ENCODE measurements around the gene CLEC7A. TPM values are rescaled to one million over a fixed set of nuclear protein-coding genes. Genes with fewer than 3 reads are reported as not detected.

CLEC7A gene
- total and polyA plus RNA-seq, 4 donors = 16.8 to 50.8 (median 31.9) TPM

DNA sequence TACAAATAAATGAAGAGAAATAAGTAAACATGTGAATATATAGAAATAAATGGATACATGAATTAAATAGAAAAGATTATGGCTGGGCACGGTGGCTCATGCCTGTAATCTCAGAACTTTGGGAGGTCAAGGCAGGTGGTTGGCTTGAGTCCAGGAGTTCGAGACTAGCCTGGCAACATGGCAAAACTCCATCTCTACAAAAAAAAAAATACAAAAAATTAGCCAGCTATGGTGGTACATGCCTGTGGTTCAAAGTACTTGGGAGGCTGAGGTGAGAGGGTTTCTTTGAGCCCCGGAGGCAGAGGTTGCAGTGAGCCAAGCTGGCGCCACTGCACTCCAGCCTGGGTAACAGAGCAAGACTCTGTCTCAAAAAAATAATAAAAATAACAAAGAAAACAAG, 5.1 kb upstream of the CLEC7A start:
- TF ChIP-seq, protein P1, sequence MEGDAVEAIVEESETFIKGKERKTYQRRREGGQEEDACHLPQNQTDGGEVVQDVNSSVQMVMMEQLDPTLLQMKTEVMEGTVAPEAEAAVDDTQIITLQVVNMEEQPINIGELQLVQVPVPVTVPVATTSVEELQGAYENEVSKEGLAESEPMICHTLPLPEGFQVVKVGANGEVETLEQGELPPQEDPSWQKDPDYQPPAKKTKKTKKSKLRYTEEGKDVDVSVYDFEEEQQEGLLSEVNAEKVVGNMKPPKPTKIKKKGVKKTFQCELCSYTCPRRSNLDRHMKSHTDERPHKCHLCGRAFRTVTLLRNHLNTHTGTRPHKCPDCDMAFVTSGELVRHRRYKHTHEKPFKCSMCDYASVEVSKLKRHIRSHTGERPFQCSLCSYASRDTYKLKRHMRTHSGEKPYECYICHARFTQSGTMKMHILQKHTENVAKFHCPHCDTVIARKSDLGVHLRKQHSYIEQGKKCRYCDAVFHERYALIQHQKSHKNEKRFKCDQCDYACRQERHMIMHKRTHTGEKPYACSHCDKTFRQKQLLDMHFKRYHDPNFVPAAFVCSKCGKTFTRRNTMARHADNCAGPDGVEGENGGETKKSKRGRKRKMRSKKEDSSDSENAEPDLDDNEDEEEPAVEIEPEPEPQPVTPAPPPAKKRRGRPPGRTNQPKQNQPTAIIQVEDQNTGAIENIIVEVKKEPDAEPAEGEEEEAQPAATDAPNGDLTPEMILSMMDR (IDR thresholded peaks at IDR 0.05; ENCODE audit: control extremely low read depth, extremely low read depth) = no peak
- H3K9ac ChIP-seq (ENCODE audit: insufficient read depth in 1 of 2, low read length in 2 of 2) = no peak overlapping the region
- peaks cover 0 to 6% (median 0%) of the 10 kb centered on the region in 5 donors for H3K4me1 ChIP-seq (ENCODE audit: control insufficient read depth in 5 of 5, insufficient read depth in 5 of 5, low read length in 5 of 5)
- no peaks in the 10 kb centered on the region for H3K9me3 ChIP-seq (ENCODE audit: control insufficient read depth in 4 of 4, insufficient read depth in 3 of 4, low read length in 3 of 4)
- no peak for DNase-seq
- H3K36me3 ChIP-seq (ENCODE audit: control insufficient read depth in 4 of 4, insufficient read depth in 4 of 4, low read length in 4 of 4) = no peaks in the 10 kb centered on the region
- no peaks in the 10 kb centered on the region for H3K27me3 ChIP-seq (ENCODE audit: control insufficient read depth in 3 of 3, insufficient read depth in 3 of 3, low read length in 2 of 3)
- no peak overlapping the region for H3K4me3 ChIP-seq
- no peak for ATAC-seq (ENCODE audit: insufficient read depth, low FRiP score)
- H3K27ac ChIP-seq (ENCODE audit: low read depth in 1 of 2, low read length in 1 of 2) = no peak overlapping the region
- 78 to 88% methylated on average over 4 of the region's 4 CpGs for WGBS, 2 donors

- Histone ChIP-seq H3K9ac (ENCODE audit: insufficient read depth in 1 of 2, low read length in 2 of 2) (no peak overlapping the region), H3K4me1 (ENCODE audit: control insufficient read depth in 5 of 5, insufficient read depth in 5 of 5, low read length in 5 of 5) (peaks cover 0 to 6% (median 0%) of the 10 kb centered on the region in 5 donors), H3K36me3 (ENCODE audit: control insufficient read depth in 4 of 4, insufficient read depth in 4 of 4, low read length in 4 of 4) (no peaks in the 10 kb centered on the region), H3K9me3 (ENCODE audit: control insufficient read depth in 4 of 4, insufficient read depth in 3 of 4, low read length in 3 of 4) (no peaks in the 10 kb centered on the region), H3K27ac (ENCODE audit: low read depth in 1 of 2, low read length in 1 of 2) (no peak overlapping the region), H3K27me3 (ENCODE audit: control insufficient read depth in 3 of 3, insufficient read depth in 3 of 3, low read length in 2 of 3) (no peaks in the 10 kb centered on the region), H3K4me3 (no peak overlapping the region)
- 87 to 88% methylated on average over 6 of the region's 6 CpGs for WGBS, 2 donors
- DNase-seq = no peak
- ATAC-seq (ENCODE audit: insufficient read depth, low FRiP score) = no peak
- TF ChIP-seq, protein P1 (IDR thresholded peaks at IDR 0.05; ENCODE audit: control extremely low read depth, extremely low read depth) = no peak
Measured at GRCh38 chr12:10132850-10133370, 2.9 kb upstream of the CLEC7A start.

- Histone ChIP-seq H3K9ac (ENCODE audit: insufficient read depth in 1 of 2, low read length in 2 of 2) (no peak overlapping the region), H3K4me3 (no peak overlapping the region), H3K27me3 (ENCODE audit: control insufficient read depth in 3 of 3, insufficient read depth in 3 of 3, low read length in 2 of 3) (no peaks in the 10 kb centered on the region), H3K9me3 (ENCODE audit: control insufficient read depth in 4 of 4, insufficient read depth in 3 of 4, low read length in 3 of 4) (no peaks in the 10 kb centered on the region), H3K27ac (ENCODE audit: low read depth in 1 of 2, low read length in 1 of 2) (no peak overlapping the region), H3K4me1 (ENCODE audit: control insufficient read depth in 5 of 5, insufficient read depth in 5 of 5, low read length in 5 of 5) (peaks cover 0 to 6% (median 0%) of the 10 kb centered on the region in 5 donors), H3K36me3 (ENCODE audit: control insufficient read depth in 4 of 4, insufficient read depth in 4 of 4, low read length in 4 of 4) (no peaks in the 10 kb centered on the region)
- no peak for ATAC-seq (ENCODE audit: insufficient read depth, low FRiP score)
- TF ChIP-seq, protein P1 (IDR thresholded peaks at IDR 0.05; ENCODE audit: control extremely low read depth, extremely low read depth) = no peak
- 55 to 67% methylated on average over 2 of the region's 2 CpGs for WGBS, 2 donors
- DNase-seq = peak in 2 of 3 donors; percentile 68 to 78
Measured at GRCh38 chr12:10131111-10131690, 1.2 kb upstream of the CLEC7A start.
